HEK293 (cell line): ENCODE results near the gene GHRHR.
A peak's percentile ranks its signal among the peaks of the same experiment; 100 is the strongest.

Source experiments
- CTCF ChIA-PET: fragments of 350-600 bp; formaldehyde crosslinking; extraction: SDS; loops from one replicate; lab custom pipeline; 2021; ENCODE audit warnings: antibody characterized with exemption; lab: Yijun Ruan, JAX
- POLR2A ChIA-PET: fragments of 300-600 bp; formaldehyde crosslinking; extraction: SDS; loops from one replicate; lab custom pipeline; 2020; ENCODE audit warnings: antibody characterized with exemption, inconsistent platforms; lab: Yijun Ruan, JAX
- H3K27ac ChIP-seq: fragments of 200-500 bp; sonication (Bioruptor generic); 2 replicates; pipeline ENCODE4 v1.5.1; 2014; ENCODE audit warnings: low read depth, low read length, control low read depth, inconsistent platforms; ENCODE audit errors: extremely low read depth
- H3K36me3 ChIP-seq, 2 experiments: fragments of 200-500 bp in 1 of 2; sonication (Bioruptor generic) in 1 of 2; 1 replicate in 1 of 2; 2 replicates in 1 of 2; pipeline ENCODE4 v1.5.1; 2014 to 2017; ENCODE audit warnings: inconsistent platforms in 2 of 2, low read length in 2 of 2; ENCODE audit not compliant: control insufficient read depth in 2 of 2, insufficient read depth in 1 of 2
- H3K4me1 ChIP-seq: fragments of 200-500 bp; sonication (Bioruptor generic); 2 replicates; pipeline ENCODE4 v1.5.1; 2014; ENCODE audit warnings: mild to moderate bottlenecking, low read length, inconsistent platforms; ENCODE audit not compliant: control insufficient read depth, insufficient read depth
- H3K4me3 ChIP-seq: 2 replicates; pipeline ENCODE4 v1.5.1; 2011; ENCODE audit warnings: low read depth, mild to moderate bottlenecking, control low read depth, low read length, moderate library complexity
- H3K9me3 ChIP-seq: fragments of 200-500 bp; sonication (Bioruptor generic); 2 replicates; pipeline ENCODE4 v1.5.1; 2014; ENCODE audit warnings: low read depth, low read length, inconsistent platforms; ENCODE audit not compliant: control insufficient read depth, insufficient read depth
- IKZF3 ChIP-seq: fragments of 450-650 bp; IDR thresholded peaks from 2 replicates; pipeline ENCODE4 v1.5.0; 2018; ENCODE audit warnings: missing biosample characterization, mild to moderate bottlenecking, missing genetic modification characterization, moderate library complexity
- MYNN ChIP-seq: fragments of 450-650 bp; formaldehyde crosslinking; IDR thresholded peaks from 2 replicates; pipeline ENCODE4 v1.5.1; 2016; ENCODE audit warnings: missing biosample characterization, missing genetic modification characterization, borderline replicate concordance
- PRDM1 ChIP-seq: fragments of 450-650 bp; formaldehyde crosslinking; IDR thresholded peaks from 2 replicates; pipeline ENCODE4; 2016; ENCODE audit warnings: missing biosample characterization, missing genetic modification characterization
- PRDM2 ChIP-seq: fragments of 450-650 bp; formaldehyde crosslinking; IDR thresholded peaks from 2 replicates; pipeline ENCODE4 v1.5.1; 2016; ENCODE audit warnings: missing biosample characterization, missing genetic modification characterization, borderline replicate concordance
- SCRT2 ChIP-seq: fragments of 450-650 bp; formaldehyde crosslinking; IDR thresholded peaks from 2 replicates; pipeline ENCODE4 v1.5.1; 2016; ENCODE audit warnings: missing biosample characterization, missing genetic modification characterization
- SP3 ChIP-seq: fragments of 450-650 bp; formaldehyde crosslinking; IDR thresholded peaks from 2 replicates; pipeline ENCODE4 v1.5.1; 2016; ENCODE audit warnings: missing biosample characterization, missing genetic modification characterization
- YY1 ChIP-seq: fragments of 450-650 bp; formaldehyde crosslinking; IDR thresholded peaks from 2 replicates; pipeline ENCODE4 v1.5.1; 2018; ENCODE audit warnings: missing biosample characterization, missing genetic modification characterization
- ZNF10 ChIP-seq: fragments of 450-650 bp; formaldehyde crosslinking; IDR thresholded peaks from 2 replicates; pipeline ENCODE4 v1.5.1; 2017; ENCODE audit warnings: missing biosample characterization, missing genetic modification characterization
- ZNF202 ChIP-seq: fragments of 450-650 bp; formaldehyde crosslinking; IDR thresholded peaks from 2 replicates; pipeline ENCODE4 v1.5.1; 2016; ENCODE audit warnings: missing biosample characterization, missing genetic modification characterization, borderline replicate concordance
- ZNF433 ChIP-seq: fragments of 450-650 bp; formaldehyde crosslinking; IDR thresholded peaks from 2 replicates; pipeline ENCODE4 v1.5.1; 2016; ENCODE audit warnings: missing biosample characterization, missing genetic modification characterization, low read depth
- ZNF449 ChIP-seq: fragments of 450-650 bp; formaldehyde crosslinking; IDR thresholded peaks from 2 replicates; pipeline ENCODE4 v1.5.1; 2017; ENCODE audit warnings: missing biosample characterization, mild to moderate bottlenecking, missing genetic modification characterization, moderate library complexity
- ZNF473 ChIP-seq: fragments of 450-650 bp; formaldehyde crosslinking; IDR thresholded peaks from 2 replicates; pipeline ENCODE4 v1.5.1; 2017; ENCODE audit warnings: missing biosample characterization, missing genetic modification characterization
- ZNF488 ChIP-seq: fragments of 450-650 bp; formaldehyde crosslinking; IDR thresholded peaks from 2 replicates; pipeline ENCODE4 v1.5.1; 2016; ENCODE audit warnings: missing biosample characterization, missing genetic modification characterization
- ZNF501 ChIP-seq: fragments of 450-650 bp; formaldehyde crosslinking; IDR thresholded peaks from 2 replicates; pipeline ENCODE4 v1.5.1; 2016; ENCODE audit warnings: missing biosample characterization, missing genetic modification characterization
- ZNF580 ChIP-seq: fragments of 450-650 bp; formaldehyde crosslinking; IDR thresholded peaks from 2 replicates; pipeline ENCODE4 v1.5.1; 2016; ENCODE audit warnings: missing biosample characterization, missing genetic modification characterization
- ZNF654 ChIP-seq: fragments of 450-650 bp; formaldehyde crosslinking; IDR thresholded peaks from 2 replicates; pipeline ENCODE4 v1.5.1; 2016; ENCODE audit warnings: low read depth, missing biosample characterization, missing genetic modification characterization
- ZNF747 ChIP-seq: fragments of 450-650 bp; formaldehyde crosslinking; IDR thresholded peaks from 2 replicates; pipeline ENCODE4 v1.5.1; 2016; ENCODE audit warnings: missing biosample characterization, missing genetic modification characterization
- ZNF76 ChIP-seq: fragments of 450-650 bp; formaldehyde crosslinking; IDR thresholded peaks from 2 replicates; pipeline ENCODE4; 2016; ENCODE audit warnings: low read depth, missing biosample characterization, missing genetic modification characterization, borderline replicate concordance
- ZNF776 ChIP-seq: fragments of 450-650 bp; formaldehyde crosslinking; IDR thresholded peaks from 2 replicates; pipeline ENCODE4 v1.5.0; 2017; ENCODE audit warnings: missing biosample characterization, missing genetic modification characterization, borderline replicate concordance
- ZNF843 ChIP-seq: fragments of 450-650 bp; formaldehyde crosslinking; IDR thresholded peaks from 2 replicates; pipeline ENCODE4 v1.5.1; 2016; ENCODE audit warnings: missing biosample characterization, missing genetic modification characterization

Gene GHRHR

GRCh38 chr7:30979027-30979426 is 15.3 kb downstream of the GHRHR start:
- Histone ChIP-seq H3K4me3 (no peak overlapping the region), H3K36me3 (no peaks in the 10 kb centered on the region), H3K4me1 (no peaks in the 10 kb centered on the region), H3K27ac (no peak overlapping the region), H3K9me3 (no peaks in the 10 kb centered on the region)
- ChIA-PET POLR2A (no interaction called here), CTCF (interaction anchor here (0.6 to 1.6 kb wide), 10 partner anchors 12 to 1500 kb away, joined by 3 to 14 read pairs (median 5); no protein-coding TSS in a partner anchor)
- no peak for TF ChIP-seq ZNF202 (tag by site-specific recombination)
- TF ChIP-seq ZNF501 (tag by site-specific recombination) = no peak

- CTCF ChIA-PET = interaction anchor here (7.0 kb wide), 1 partner anchor 143 kb away, joined by 373 read pairs; no protein-coding TSS in a partner anchor
- POLR2A ChIA-PET = no interaction called here
These were observed 16.4 kb downstream of the GHRHR start for GRCh38 chr7:30980194-30980593.

GRCh38 chr7:30980751-30981150 is 17.0 kb downstream of the GHRHR start:
- no peak for TF ChIP-seq ZNF76 (tag by site-specific recombination)
- no peak for TF ChIP-seq ZNF580
- TF ChIP-seq ZNF473 (tag by site-specific recombination) = no peak
- TF ChIP-seq ZNF10 (tag by site-specific recombination) = no peak
- no peak for TF ChIP-seq MYNN (tag by site-specific recombination)
- no peak for TF ChIP-seq SP3 (tag by site-specific recombination)
- no peak for TF ChIP-seq SCRT2
- TF ChIP-seq PRDM1 (tag by site-specific recombination) = no peak
- TF ChIP-seq ZNF433 (tag by site-specific recombination) = no peak
- no peak for TF ChIP-seq ZNF488 (tag by site-specific recombination)
- no peak for TF ChIP-seq ZNF654
- no peak for TF ChIP-seq ZNF843 (tag by site-specific recombination)
- TF ChIP-seq PRDM2 (tag by site-specific recombination) = no peak
- TF ChIP-seq ZNF449 (tag by site-specific recombination) = no peak
- TF ChIP-seq ZNF747 (tag by site-specific recombination) = no peak
- TF ChIP-seq YY1 (tag by site-specific recombination) = no peak
- TF ChIP-seq ZNF776 (tag by site-specific recombination) = no peak

More at GRCh38 chr7:30980194-30980593, 16.4 kb downstream of the GHRHR start:
- no peaks in the 10 kb centered on the region for H3K36me3 ChIP-seq
- no peak overlapping the region for H3K27ac ChIP-seq
- H3K4me1 ChIP-seq = no peaks in the 10 kb centered on the region
- no peak overlapping the region for H3K4me3 ChIP-seq
- no peak for TF ChIP-seq IKZF3 (tag by site-specific recombination)
- TF ChIP-seq SCRT2 = peak; percentile 85
- TF ChIP-seq, all 188 proteins: peak for 1
- no peaks in the 10 kb centered on the region for H3K9me3 ChIP-seq

More at GRCh38 chr7:30980751-30981150, 17.0 kb downstream of the GHRHR start:
- no peaks in the 10 kb centered on the region for H3K36me3 ChIP-seq
- H3K4me1 ChIP-seq = no peaks in the 10 kb centered on the region
- ChIA-PET CTCF (interaction anchor here (3.3 to 7.0 kb wide), 2 partner anchors 42 to 143 kb away, joined by 12 to 373 read pairs; no protein-coding TSS in a partner anchor), POLR2A (no interaction called here)
- no peak overlapping the region for H3K27ac ChIP-seq
- H3K4me3 ChIP-seq = no peak overlapping the region
- no peaks in the 10 kb centered on the region for H3K9me3 ChIP-seq
